Astrocyte (in vitro differentiated cells and primary cell): ENCODE results near the gene DHRS12. TPM values are rescaled to one million over a fixed set of nuclear protein-coding genes. Genes with fewer than 3 reads are reported as not detected.

Experiments used
- DNase-seq: peaks from one replicate; pipeline ENCODE4 v3.0.0-alpha.2; 2010; ENCODE audit warnings: low read depth
- FAIRE-seq: peaks from 2 replicates; lab custom pipeline; 2011; peaks lifted over from hg19 to GRCh38; lab: Jason Lieb, UNC
- H2AFZ ChIP-seq: 2 replicates; pipeline ENCODE4 v1.6.0; 2012; ENCODE audit warnings: low read depth, low read length, inconsistent platforms
- H3K27ac ChIP-seq: 2 replicates; pipeline ENCODE4 v1.5.1; 2011; ENCODE audit warnings: low read depth, low read length, inconsistent platforms
- H3K27me3 ChIP-seq: 2 replicates; pipeline ENCODE4 v1.6.0; 2011; ENCODE audit warnings: low read length, inconsistent platforms; ENCODE audit not compliant: insufficient read depth
- H3K36me3 ChIP-seq: 2 replicates; pipeline ENCODE4 v1.5.1; 2011; ENCODE audit warnings: low read length, inconsistent platforms; ENCODE audit not compliant: insufficient read depth
- H3K4me1 ChIP-seq: 2 replicates; pipeline ENCODE4 v1.5.1; 2011; ENCODE audit warnings: low read length, inconsistent platforms; ENCODE audit not compliant: insufficient read depth
- H3K4me2 ChIP-seq: 2 replicates; pipeline ENCODE4 v1.6.0; 2012; ENCODE audit warnings: low read length, inconsistent platforms
- H3K4me3 ChIP-seq: 2 replicates; pipeline ENCODE4 v1.5.1; 2011; ENCODE audit warnings: low read depth, mild to moderate bottlenecking, low read length, inconsistent platforms; ENCODE audit not compliant: insufficient read depth
- H3K79me2 ChIP-seq: 2 replicates; pipeline ENCODE4 v1.6.0; 2012; ENCODE audit warnings: mild to moderate bottlenecking, low read length, inconsistent platforms; ENCODE audit not compliant: insufficient read depth
- H3K9ac ChIP-seq: 2 replicates; pipeline ENCODE4 v1.6.0; 2012; ENCODE audit warnings: mild to moderate bottlenecking, low read length, inconsistent platforms
- H3K9me3 ChIP-seq: 2 replicates; pipeline ENCODE4 v1.5.1; 2012; ENCODE audit warnings: low read depth, mild to moderate bottlenecking, low read length, inconsistent platforms; ENCODE audit not compliant: insufficient read depth
- H4K20me1 ChIP-seq: 2 replicates; pipeline ENCODE4 v1.6.0; 2012; ENCODE audit warnings: low read length, inconsistent platforms; ENCODE audit not compliant: insufficient read depth
- H3K27ac Mint-ChIP-seq: one replicate; pipeline ENCODE4 v1.8.0; 2021; ENCODE audit warnings: mild to moderate bottlenecking, mixed read lengths; ENCODE audit not compliant: unreplicated experiment
- H3K27me3 Mint-ChIP-seq: one replicate; pipeline ENCODE4 v1.8.0; 2021; ENCODE audit warnings: low read depth, mixed read lengths; ENCODE audit not compliant: unreplicated experiment
- H3K36me3 Mint-ChIP-seq: one replicate; pipeline ENCODE4 v1.8.0; 2021; ENCODE audit warnings: low read depth, mixed read lengths; ENCODE audit not compliant: unreplicated experiment
- H3K4me1 Mint-ChIP-seq: one replicate; pipeline ENCODE4 v1.8.0; 2021; ENCODE audit warnings: low read depth, mixed read lengths; ENCODE audit not compliant: unreplicated experiment
- H3K4me3 Mint-ChIP-seq: one replicate; pipeline ENCODE4 v1.8.0; 2021; ENCODE audit warnings: mild to moderate bottlenecking, moderate library complexity, mixed read lengths; ENCODE audit not compliant: unreplicated experiment
- H3K9me3 Mint-ChIP-seq: one replicate; pipeline ENCODE4 v1.8.0; 2021; ENCODE audit warnings: mild to moderate bottlenecking, mixed read lengths; ENCODE audit not compliant: unreplicated experiment
- CTCF ChIP-seq: IDR thresholded peaks from 2 replicates; pipeline ENCODE4 v1.5.1; 2011; ENCODE audit warnings: low read depth, mild to moderate bottlenecking, inconsistent platforms, low read length, moderate library complexity; ENCODE audit not compliant: insufficient read depth
- EZH2 ChIP-seq: IDR thresholded peaks from 2 replicates; pipeline ENCODE4 v1.6.1; 2012; ENCODE audit warnings: mild to moderate bottlenecking, low read length, inconsistent platforms; ENCODE audit not compliant: insufficient read depth
- total RNA-seq: library from RNA; stranded (reverse); gene quantifications from 2 replicates; pipeline ENCODE4 v1.2.1, GENCODE V29; 2021

Gene DHRS12
- total RNA-seq, 1 donor from 2014 or later = 4.9 TPM

DNA sequence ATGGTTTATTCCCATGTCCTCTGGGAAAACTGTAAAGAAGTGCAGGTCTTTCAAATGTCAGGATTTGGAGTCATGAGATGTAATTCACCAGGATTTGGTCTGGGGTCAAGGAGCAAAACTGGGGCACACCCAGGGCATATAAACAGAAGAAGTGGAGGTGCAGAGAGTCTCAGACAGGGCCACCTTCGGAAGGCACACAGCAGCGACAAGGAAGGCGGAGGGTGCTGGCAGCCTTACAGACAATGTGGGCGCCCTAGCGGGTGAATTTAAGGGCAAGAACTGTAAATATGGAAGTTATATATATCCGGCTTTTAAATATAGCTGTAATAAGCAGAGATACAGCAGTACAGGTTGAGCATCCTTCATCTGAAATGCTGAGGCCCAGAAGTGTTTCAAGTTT lies 31.2 kb downstream of the DHRS12 start:
- H3K9me3 Mint-ChIP-seq = no peaks in the 10 kb centered on the region
- no peak overlapping the region for H3K4me3 Mint-ChIP-seq
- no peak overlapping the region for H3K4me2 ChIP-seq
- H3K4me1 ChIP-seq = no peaks in the 10 kb centered on the region
- no peaks in the 10 kb centered on the region for H3K27me3 ChIP-seq
- H3K9me3 ChIP-seq = no peaks in the 10 kb centered on the region
- peaks cover 9% of the 10 kb centered on the region for H3K36me3 Mint-ChIP-seq
- no peaks in the 10 kb centered on the region for H3K79me2 ChIP-seq
- no peak overlapping the region for H3K4me3 ChIP-seq
- H3K27ac Mint-ChIP-seq = no peak overlapping the region
- no peak overlapping the region for H3K9ac ChIP-seq
- H4K20me1 ChIP-seq = no peaks in the 10 kb centered on the region
- H3K27ac ChIP-seq = no peak overlapping the region
- no peak for FAIRE-seq
- no peaks in the 10 kb centered on the region for H3K4me1 Mint-ChIP-seq
- TF ChIP-seq EZH2 (no peak), CTCF (no peak)
- H3K27me3 Mint-ChIP-seq = peaks cover 2% of the 10 kb centered on the region
- H3K36me3 ChIP-seq = no peaks in the 10 kb centered on the region
- no peak overlapping the region for H2AFZ ChIP-seq
- DNase-seq = no peak

- Histone ChIP-seq H3K4me3 (no peak overlapping the region), H3K36me3 (no peaks in the 10 kb centered on the region), H3K9ac (no peak overlapping the region), H3K27ac (no peak overlapping the region), H2AFZ (no peak overlapping the region), H3K79me2 (no peaks in the 10 kb centered on the region), H4K20me1 (no peaks in the 10 kb centered on the region), H3K27me3 (no peaks in the 10 kb centered on the region), H3K4me2 (no peak overlapping the region), H3K9me3 (no peaks in the 10 kb centered on the region), H3K4me1 (no peaks in the 10 kb centered on the region)
- Mint-ChIP-seq H3K27ac (no peak overlapping the region), H3K9me3 (no peaks in the 10 kb centered on the region), H3K4me1 (no peaks in the 10 kb centered on the region), H3K36me3 (peaks cover 13% of the 10 kb centered on the region), H3K27me3 (peaks cover 2% of the 10 kb centered on the region), H3K4me3 (no peak overlapping the region)
- no peak for FAIRE-seq
- TF ChIP-seq EZH2 = no peak
- TF ChIP-seq CTCF = no peak
- DNase-seq = no peak
These were observed 31.9 kb downstream of the DHRS12 start for GRCh38 chr13:51772105-51772455.

DNA sequence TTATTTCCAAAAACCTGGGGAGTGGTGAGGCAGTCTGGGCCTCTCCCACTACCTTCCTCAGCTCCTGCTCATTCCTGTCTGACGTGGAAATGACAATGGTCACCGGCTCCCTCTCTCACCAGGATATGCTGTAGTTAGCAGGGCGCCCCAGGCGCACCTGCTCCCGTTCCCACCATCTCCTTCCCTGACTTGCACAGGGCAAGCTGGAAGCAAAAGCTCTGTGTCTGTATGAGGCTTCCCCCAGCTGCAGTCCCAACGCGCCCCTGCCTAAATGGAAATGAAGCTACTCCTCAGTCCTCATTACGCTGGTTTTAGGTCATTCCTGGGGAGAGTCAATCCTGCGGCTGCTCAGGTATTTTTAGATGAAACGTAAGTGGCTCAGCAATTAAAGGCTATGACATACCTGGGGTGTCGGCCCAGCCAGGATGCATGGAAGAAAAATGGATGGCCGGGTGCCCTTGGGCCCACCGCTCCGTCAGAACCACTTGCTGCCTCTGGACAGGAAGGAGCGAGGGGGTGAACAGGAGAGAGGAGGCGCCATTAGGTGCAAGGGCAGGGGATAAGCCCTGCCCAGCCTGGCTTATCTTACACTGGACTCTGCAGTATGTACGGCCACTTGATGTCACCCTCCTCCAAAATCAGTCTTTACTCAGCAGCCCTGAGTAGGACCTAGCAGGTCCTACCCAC lies 32.4 kb downstream of the DHRS12 start:
- H3K79me2 ChIP-seq = no peaks in the 10 kb centered on the region
- no peaks in the 10 kb centered on the region for H3K9me3 ChIP-seq
- no peak overlapping the region for H3K27ac Mint-ChIP-seq
- H3K4me2 ChIP-seq = no peak overlapping the region
- H3K27ac ChIP-seq = no peak overlapping the region
- no peaks in the 10 kb centered on the region for H3K4me1 ChIP-seq
- no peak overlapping the region for H3K4me3 ChIP-seq
- FAIRE-seq (no peak), DNase-seq (no peak)
- no peaks in the 10 kb centered on the region for H3K4me1 Mint-ChIP-seq
- H3K9ac ChIP-seq = no peak overlapping the region
- H3K9me3 Mint-ChIP-seq = no peaks in the 10 kb centered on the region
- no peak overlapping the region for H3K4me3 Mint-ChIP-seq
- peaks cover 17% of the 10 kb centered on the region for H3K36me3 Mint-ChIP-seq
- no peaks in the 10 kb centered on the region for H4K20me1 ChIP-seq
- peaks cover 2% of the 10 kb centered on the region for H3K27me3 Mint-ChIP-seq
- no peaks in the 10 kb centered on the region for H3K36me3 ChIP-seq
- H2AFZ ChIP-seq = no peak overlapping the region
- no peaks in the 10 kb centered on the region for H3K27me3 ChIP-seq
- no peak for TF ChIP-seq CTCF
- no peak for TF ChIP-seq EZH2
